Measurements from ENCODE around the gene M1AP. TPM values are rescaled to one million over a fixed set of nuclear protein-coding genes. Genes with fewer than 3 reads are reported as not detected.

Gene M1AP
- total and polyA plus RNA-seq, 9 of the 15 experiments (the other 6 are each of a cell fraction or from before 2014, with no cell fraction given) = 0.06 to 0.33 (median 0.11) TPM; not detected in 4

DNA sequence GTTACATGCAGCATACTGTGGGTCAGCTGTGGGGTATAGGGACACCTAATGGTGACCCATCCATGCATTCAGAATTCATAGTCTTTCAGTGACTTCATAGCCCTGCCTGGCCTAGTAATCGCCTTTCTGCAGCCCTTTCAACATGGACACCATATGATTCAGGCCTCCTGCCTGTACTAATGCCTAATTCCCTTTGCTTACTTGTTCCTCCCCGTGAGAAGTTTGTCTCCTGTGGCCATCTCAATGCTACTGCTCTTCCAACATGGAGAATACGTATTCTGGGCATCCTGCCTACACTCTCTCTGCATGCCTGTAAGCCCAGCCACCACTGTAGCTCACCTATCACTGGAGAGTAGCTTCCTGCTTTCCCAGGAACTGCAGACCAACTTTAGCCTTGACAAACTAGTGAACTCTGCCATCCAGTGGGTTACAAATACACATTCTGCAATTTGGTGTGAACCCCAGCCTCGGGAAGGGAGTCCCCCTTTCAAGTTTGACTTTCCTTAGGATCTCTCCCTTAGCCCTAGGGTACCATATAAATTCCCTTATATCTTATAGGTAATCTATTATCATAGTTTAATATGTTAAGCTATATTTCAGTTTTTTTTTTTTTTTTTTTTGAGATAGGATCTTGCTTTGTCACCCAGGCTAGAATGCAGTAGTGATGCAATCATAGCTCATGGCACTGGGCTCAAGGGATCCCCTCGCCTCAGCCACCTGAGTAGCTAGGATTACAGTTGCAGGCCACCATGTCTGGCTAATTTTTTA lies 22.3 kb downstream of the M1AP start (continued):
- TF ChIP-seq, protein P1, sequence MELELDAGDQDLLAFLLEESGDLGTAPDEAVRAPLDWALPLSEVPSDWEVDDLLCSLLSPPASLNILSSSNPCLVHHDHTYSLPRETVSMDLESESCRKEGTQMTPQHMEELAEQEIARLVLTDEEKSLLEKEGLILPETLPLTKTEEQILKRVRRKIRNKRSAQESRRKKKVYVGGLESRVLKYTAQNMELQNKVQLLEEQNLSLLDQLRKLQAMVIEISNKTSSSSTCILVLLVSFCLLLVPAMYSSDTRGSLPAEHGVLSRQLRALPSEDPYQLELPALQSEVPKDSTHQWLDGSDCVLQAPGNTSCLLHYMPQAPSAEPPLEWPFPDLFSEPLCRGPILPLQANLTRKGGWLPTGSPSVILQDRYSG (tag; conservative IDR thresholded peaks at IDR 0.05; ENCODE audit: low read depth) = no peak; the same call in 1 of the 2 replicates
- TF ChIP-seq CREM (IDR thresholded peaks at IDR 0.05; ENCODE audit: low read depth) = no peak
- no peak for TF ChIP-seq ZNF274 (IDR thresholded peaks at IDR 0.05; ENCODE audit: borderline replicate concordance, low read depth, low read length)
- peak; percentile 12; the same call in 1 of the 2 replicates for TF ChIP-seq DDX20 (tag; IDR thresholded peaks at IDR 0.05; ENCODE audit: low read depth)
- peak; percentile 78; the same call in 1 of the 2 replicates for TF ChIP-seq DIDO1 (tag; IDR thresholded peaks at IDR 0.05; ENCODE audit: low read depth)
- TF ChIP-seq ZC3H4 (CRISPR knock-in tag; IDR thresholded peaks at IDR 0.05; ENCODE audit: borderline replicate concordance) = no peak
- TF ChIP-seq, protein P2, sequence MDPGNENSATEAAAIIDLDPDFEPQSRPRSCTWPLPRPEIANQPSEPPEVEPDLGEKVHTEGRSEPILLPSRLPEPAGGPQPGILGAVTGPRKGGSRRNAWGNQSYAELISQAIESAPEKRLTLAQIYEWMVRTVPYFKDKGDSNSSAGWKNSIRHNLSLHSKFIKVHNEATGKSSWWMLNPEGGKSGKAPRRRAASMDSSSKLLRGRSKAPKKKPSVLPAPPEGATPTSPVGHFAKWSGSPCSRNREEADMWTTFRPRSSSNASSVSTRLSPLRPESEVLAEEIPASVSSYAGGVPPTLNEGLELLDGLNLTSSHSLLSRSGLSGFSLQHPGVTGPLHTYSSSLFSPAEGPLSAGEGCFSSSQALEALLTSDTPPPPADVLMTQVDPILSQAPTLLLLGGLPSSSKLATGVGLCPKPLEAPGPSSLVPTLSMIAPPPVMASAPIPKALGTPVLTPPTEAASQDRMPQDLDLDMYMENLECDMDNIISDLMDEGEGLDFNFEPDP (CRISPR knock-in tag; IDR thresholded peaks at IDR 0.05) = no peak
- no peak for TF ChIP-seq HNRNPK (IDR thresholded peaks at IDR 0.05; ENCODE audit: low read depth, low read length, poor library complexity, severe bottlenecking)
- TF ChIP-seq ARNT (IDR thresholded peaks at IDR 0.05) = no peak
- TF ChIP-seq SMARCC2 (IDR thresholded peaks at IDR 0.05; ENCODE audit: low read depth) = peak; percentile 53; the same call in 1 of the 2 replicates
- TF ChIP-seq ARID2 (IDR thresholded peaks at IDR 0.05) = no peak
- TF ChIP-seq, protein P3, sequence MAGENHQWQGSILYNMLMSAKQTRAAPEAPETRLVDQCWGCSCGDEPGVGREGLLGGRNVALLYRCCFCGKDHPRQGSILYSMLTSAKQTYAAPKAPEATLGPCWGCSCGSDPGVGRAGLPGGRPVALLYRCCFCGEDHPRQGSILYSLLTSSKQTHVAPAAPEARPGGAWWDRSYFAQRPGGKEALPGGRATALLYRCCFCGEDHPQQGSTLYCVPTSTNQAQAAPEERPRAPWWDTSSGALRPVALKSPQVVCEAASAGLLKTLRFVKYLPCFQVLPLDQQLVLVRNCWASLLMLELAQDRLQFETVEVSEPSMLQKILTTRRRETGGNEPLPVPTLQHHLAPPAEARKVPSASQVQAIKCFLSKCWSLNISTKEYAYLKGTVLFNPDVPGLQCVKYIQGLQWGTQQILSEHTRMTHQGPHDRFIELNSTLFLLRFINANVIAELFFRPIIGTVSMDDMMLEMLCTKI (IDR thresholded peaks at IDR 0.05; ENCODE audit: partially characterized antibody) = no peak
- TF ChIP-seq CBX5 (IDR thresholded peaks at IDR 0.05; ENCODE audit: borderline replicate concordance, low read depth) = no peak
- TF ChIP-seq, protein P4, sequence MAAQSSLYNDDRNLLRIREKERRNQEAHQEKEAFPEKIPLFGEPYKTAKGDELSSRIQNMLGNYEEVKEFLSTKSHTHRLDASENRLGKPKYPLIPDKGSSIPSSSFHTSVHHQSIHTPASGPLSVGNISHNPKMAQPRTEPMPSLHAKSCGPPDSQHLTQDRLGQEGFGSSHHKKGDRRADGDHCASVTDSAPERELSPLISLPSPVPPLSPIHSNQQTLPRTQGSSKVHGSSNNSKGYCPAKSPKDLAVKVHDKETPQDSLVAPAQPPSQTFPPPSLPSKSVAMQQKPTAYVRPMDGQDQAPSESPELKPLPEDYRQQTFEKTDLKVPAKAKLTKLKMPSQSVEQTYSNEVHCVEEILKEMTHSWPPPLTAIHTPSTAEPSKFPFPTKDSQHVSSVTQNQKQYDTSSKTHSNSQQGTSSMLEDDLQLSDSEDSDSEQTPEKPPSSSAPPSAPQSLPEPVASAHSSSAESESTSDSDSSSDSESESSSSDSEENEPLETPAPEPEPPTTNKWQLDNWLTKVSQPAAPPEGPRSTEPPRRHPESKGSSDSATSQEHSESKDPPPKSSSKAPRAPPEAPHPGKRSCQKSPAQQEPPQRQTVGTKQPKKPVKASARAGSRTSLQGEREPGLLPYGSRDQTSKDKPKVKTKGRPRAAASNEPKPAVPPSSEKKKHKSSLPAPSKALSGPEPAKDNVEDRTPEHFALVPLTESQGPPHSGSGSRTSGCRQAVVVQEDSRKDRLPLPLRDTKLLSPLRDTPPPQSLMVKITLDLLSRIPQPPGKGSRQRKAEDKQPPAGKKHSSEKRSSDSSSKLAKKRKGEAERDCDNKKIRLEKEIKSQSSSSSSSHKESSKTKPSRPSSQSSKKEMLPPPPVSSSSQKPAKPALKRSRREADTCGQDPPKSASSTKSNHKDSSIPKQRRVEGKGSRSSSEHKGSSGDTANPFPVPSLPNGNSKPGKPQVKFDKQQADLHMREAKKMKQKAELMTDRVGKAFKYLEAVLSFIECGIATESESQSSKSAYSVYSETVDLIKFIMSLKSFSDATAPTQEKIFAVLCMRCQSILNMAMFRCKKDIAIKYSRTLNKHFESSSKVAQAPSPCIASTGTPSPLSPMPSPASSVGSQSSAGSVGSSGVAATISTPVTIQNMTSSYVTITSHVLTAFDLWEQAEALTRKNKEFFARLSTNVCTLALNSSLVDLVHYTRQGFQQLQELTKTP (IDR thresholded peaks at IDR 0.05; ENCODE audit: low read depth in 1 of 2, partially characterized antibody in 2 of 2) = no peak
- no peak for TF ChIP-seq KAT7 (CRISPR knock-in tag; IDR thresholded peaks at IDR 0.05; ENCODE audit: borderline replicate concordance)
- no peak for TF ChIP-seq ZNF165 (CRISPR knock-in tag; IDR thresholded peaks at IDR 0.05; ENCODE audit: borderline replicate concordance)
- peak; percentile 71; the same call in 1 of the 2 replicates for TF ChIP-seq NFRKB (IDR thresholded peaks at IDR 0.05; ENCODE audit: low read depth)
- TF ChIP-seq LEF1 (IDR thresholded peaks at IDR 0.05) = peak; percentile 34; the same call in 1 of the 2 replicates
- TF ChIP-seq SMAD4 (CRISPR knock-in tag; conservative IDR thresholded peaks at IDR 0.05) = peak; percentile 24
